ENCODE data around the gene DGKE.

- TF ChIP-seq, protein P1, sequence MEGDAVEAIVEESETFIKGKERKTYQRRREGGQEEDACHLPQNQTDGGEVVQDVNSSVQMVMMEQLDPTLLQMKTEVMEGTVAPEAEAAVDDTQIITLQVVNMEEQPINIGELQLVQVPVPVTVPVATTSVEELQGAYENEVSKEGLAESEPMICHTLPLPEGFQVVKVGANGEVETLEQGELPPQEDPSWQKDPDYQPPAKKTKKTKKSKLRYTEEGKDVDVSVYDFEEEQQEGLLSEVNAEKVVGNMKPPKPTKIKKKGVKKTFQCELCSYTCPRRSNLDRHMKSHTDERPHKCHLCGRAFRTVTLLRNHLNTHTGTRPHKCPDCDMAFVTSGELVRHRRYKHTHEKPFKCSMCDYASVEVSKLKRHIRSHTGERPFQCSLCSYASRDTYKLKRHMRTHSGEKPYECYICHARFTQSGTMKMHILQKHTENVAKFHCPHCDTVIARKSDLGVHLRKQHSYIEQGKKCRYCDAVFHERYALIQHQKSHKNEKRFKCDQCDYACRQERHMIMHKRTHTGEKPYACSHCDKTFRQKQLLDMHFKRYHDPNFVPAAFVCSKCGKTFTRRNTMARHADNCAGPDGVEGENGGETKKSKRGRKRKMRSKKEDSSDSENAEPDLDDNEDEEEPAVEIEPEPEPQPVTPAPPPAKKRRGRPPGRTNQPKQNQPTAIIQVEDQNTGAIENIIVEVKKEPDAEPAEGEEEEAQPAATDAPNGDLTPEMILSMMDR (IDR thresholded peaks at IDR 0.05): no peak
- TF ChIP-seq ZFX (IDR thresholded peaks at IDR 0.05; ENCODE audit: borderline replicate concordance): no peak
Observed at GRCh38 chr17:56918916-56919315, 85.0 kb downstream of the DGKE start.

Measured in 22Rv1 (cell line).